ENCODE data around the gene MEFV.
"Not testable (repeated sequence)": the region's sequence is repeated elsewhere in the genome, so short reads cannot be mapped to it uniquely, and the experiment has no call there.

Gene MEFV

DNA sequence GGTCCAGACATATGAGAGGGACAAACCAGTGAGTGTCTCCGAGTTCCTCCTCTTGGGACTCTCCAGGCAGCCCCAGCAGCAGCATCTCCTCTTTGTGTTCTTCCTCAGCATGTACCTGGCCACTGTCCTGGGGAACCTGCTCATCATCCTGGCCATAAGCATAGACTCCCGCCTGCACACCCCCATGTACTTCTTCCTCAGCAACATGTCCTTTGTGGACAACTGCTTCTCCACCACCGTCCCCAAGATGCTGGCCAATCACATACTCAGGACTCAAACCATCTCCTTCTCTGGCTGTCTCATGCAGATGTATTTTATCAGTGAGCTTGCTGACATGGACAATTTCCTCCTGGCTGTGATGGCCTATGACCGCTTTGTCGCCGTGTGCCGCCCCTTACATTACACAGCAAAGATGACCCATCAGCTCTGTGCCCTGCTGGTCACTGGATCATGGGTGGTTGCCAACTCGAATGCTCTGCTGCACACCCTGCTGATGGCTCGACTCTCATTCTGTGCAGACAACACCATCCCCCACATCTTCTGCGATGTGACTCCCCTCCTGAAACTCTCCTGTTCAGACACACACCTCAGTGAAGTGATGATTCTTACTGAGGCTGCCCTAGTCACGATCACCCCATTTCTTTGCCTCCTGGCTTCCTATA lies 40.7 kb downstream of the MEFV start:
- peak; percentile 39 for DNase-seq

DNA sequence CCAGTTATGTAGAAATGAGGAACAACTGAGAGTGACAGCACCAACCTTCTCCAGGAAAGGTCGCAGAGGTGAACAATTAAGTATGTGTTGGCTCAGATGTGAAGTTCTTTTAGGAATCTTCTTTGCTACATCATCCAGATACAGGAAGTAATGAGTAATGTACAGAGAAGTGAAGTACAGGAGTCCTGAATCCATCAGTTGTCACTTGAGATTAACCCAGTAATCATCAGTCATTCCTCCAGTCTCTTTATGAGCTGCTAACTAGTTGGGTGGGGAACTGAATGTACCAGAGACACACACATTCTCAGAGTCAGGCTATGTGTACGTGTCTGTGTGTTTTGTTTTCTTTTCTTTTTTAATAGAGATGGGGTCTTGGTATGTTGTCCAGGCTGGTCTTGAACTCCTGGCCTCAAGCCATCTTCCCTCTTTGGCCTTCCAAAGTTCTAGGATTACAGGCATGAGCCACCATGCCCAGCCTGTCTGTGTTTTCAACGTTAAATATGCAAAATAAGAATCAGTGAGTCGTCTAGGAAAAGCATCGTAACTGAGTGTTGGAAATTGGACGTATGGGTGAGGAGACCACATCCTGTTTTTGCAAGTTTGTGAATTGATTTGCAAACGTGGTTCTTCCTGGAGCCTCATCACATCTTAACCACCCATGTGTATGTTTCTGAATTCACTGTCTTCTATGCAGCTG lies 41.4 kb downstream of the MEFV start:
- DNase-seq = no peak

DNA sequence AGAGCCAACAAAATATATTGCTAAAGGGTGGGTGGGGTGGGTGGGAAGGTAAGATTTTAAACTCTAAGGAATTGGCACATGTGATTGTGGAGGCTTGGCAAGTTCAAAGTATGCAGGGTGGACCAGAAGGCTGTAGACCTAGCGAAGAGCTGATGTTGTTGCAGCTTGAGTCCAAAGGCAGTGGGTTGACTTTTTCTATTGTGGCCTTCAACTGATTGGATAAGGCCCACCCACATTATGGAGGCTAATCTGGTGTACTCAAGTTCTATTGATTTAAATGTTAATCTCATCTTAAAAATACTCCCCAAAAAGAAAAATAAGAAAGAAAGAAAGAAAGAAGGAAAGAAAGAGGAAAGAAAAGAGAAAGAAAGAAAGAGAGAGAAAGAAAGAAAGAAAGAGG lies 43.9 kb downstream of the MEFV start:
- DNase-seq = no peak

DNA sequence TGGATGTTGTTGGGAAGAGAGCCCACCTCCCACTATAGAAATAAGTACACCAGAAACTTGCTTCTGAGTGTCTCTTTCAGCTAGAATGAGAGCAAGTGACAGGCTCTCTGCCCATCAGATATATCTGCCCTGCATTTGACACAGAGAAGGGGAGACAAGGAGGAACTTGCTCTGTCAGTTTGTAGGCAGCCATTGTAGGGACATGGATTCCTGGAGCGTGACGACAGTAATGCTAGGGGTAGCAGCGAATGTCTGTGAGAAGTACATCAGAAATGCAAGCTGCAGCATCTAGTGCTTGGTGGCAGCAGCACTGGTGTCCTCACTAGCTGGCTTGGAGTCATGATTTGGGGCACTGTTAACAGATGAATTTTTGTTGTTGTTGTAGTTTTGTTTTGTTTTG lies 44.4 kb downstream of the MEFV start:
- no peak for DNase-seq

DNA sequence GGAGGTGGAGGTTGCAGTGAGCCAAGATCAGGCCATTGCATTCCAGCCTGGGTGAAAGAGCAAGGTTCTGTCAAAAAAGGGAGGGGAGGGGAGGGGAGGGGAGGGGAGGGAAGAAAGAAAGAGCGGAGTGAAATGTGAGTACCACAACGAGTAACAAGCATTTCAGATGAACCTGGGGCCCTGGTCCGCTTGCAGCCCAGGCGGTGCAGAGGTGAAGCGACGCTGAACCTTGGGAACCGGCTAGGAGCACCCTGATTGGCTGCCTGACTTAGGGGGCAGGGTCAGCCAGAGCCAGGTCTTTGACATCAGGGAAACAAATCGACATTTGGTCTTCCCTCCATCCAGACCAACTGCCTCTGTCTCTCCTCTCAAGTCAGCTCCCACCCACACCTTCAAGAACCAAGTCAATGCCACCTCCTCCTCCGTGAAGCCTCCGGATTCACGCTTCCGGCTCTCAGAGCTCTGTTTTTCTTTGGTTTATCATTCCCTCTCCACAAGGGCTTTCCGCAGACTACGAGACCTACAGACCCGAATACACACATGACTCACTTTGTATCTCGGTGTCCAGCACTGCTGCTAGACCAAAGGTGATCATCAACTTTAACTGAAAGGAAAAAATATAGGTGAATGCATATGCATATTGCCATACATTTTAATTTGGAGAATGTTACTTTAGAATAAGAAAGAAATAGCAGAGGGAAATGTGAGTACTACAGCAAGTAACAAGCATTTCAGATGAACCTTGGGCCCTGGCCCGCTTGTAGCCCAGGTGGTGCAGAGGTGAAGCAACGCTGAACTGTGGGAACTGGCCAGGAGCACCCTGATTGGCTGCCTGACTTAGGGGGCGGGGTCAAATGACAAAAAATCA lies 49.1 kb downstream of the MEFV start:
- no peak for DNase-seq

DNA sequence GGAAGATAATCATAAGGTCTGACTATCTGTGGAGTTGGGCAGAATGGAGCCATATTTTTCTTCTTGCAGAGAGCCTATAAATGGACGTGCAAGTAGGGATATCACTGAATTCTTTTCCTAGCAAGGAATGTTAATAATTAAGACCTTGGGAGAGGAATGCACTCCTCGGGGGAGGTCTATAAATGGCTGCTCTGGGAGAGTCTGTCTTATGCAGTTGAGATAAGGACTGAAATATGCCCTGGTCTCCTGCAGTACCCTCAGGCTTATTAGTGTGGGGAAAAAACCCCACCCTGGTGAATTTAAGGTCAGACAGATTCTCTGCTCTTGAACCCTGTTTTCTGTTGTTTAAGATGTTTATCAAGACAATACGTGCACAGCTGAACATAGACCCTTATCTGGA lies 50.5 kb downstream of the MEFV start:
- DNase-seq = not testable (repeated sequence)

DNA sequence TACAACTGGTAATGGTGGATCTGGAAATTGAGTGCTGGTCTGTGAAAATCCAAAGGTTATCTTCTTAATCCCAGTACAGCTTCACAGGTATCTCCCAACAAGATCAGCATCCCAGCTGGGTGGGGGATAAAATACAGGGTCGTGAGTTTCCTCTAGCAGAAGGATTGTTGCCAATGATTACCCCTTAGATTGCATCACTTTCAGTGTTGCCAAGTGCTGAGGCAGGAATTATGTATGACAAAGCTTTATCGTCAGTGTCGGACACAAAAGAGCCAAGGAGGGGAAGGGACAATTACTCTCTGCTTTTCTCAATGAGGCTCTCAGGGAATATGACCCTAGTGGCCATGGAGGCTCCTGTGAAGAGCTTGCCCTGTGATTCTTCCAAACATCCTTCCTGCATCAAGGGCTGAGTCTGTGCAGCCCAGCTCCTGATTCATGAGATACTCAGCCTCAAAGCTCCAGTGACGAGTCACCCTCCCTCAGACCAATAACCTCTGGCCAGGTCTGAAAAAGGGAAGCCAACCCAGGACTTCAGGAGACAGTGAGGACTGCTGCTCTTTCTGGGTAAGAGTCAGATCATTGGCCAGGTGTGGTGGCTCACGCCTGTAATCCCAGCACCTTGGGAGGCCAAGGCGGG lies 53.4 kb downstream of the MEFV start:
- no peak for DNase-seq

DNA sequence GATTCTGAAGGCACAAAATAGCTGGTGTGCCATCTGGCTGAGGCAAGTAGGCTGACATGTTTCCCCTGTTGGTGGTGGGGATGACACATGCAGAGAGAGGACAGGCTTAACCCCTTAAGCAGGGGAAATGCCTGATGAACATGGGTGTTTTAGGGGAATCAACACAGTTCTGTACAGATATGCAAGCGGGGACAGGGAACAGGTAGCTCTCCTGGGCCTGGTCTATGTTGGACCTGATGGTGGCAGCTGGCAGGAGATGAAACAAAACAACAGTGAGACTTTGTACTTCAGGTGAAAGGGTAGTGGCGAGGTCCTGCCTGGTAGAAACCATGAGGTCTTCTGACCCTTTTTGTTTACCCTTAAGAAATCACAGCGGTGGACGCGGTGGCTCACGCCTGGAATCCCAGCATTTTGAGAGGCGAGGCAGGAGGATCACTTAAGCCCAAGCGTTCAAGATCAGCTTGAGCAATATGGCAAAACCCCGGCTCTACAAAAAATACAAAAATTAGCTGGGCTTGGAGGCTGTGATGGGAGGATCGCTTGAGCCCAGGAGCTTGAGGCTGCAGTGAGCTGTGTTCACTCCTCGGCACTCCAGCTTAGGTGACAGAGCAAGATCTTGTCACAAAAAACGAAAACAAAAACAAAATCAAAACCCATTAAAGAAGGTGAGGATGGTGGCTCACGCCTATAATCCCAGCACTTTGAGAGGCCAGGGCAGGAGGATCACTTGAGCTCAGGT lies 57.9 kb downstream of the MEFV start:
- DNase-seq = no peak

DNA sequence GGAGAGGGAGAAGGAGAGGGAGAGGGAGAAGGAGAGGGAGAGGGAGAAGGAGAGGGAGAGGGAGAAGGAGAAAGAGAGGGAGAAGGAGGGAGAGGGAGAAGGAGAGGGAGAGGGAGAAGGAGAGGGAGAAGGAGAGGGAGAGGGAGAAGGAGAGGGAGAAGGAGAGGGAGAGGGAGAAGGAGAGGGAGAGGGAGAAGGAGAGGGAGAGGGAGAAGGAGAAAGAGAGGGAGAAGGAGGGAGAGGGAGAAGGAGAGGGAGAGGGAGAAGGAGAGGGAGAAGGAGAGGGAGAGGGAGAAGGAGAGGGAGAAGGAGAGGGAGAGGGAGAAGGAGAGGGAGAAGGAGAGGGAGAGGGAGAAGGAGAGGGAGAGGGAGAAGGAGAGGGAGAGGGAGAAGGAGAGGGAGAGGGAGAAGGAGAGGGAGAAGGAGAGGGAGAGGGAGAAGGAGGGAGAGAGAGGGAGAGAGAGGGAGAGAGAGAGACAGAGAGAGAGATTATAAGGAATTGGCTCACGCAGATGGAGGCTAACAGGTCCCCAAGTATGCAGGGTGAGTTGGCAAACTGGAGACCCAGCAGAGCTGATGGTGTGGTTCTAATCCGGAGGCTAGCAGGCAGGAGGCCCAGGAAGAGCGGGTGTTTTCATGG lies 58.6 kb downstream of the MEFV start:
- DNase-seq = not testable (repeated sequence)

DNA sequence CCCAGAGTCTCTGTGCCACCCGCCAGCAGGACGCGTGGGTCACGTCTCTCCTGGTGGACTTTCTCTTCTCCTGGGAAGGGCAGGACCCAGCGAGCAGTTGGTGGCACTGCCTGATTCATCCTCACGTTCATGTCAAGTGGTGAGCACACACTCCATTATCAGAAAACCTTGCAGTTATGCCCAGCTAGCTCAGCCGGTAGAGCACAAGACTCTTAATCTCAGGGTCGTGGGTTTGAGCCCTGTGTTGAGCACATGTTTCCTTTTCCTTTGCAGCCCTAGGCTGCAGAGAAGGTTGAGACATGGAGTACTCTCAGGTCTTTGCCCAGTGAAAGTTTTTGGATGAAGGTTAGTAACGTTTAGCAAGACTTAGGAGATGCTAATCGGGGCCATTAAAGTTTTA lies 60.5 kb downstream of the MEFV start:
- DNase-seq = no peak

DNA sequence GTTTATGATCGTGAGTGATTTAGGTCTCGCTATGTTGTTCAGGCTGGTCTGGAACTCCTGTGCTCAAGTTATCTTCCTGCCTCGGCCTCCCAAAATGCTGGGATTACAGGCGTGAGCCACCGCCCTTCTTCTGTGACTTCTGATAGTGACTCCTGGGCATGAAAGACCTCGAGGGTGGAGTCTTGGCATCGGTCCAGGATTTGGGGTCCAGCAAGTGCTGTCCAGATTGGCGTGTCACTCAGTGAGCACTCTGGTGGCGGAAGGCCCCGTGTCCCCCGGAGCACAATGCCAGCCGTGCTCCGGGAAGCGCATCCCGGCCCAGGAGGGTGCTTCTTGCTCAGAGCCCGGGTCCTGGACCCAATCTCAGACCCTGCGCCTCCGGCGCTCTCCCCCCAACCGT lies 61.6 kb downstream of the MEFV start:
- DNase-seq = no peak

DNA sequence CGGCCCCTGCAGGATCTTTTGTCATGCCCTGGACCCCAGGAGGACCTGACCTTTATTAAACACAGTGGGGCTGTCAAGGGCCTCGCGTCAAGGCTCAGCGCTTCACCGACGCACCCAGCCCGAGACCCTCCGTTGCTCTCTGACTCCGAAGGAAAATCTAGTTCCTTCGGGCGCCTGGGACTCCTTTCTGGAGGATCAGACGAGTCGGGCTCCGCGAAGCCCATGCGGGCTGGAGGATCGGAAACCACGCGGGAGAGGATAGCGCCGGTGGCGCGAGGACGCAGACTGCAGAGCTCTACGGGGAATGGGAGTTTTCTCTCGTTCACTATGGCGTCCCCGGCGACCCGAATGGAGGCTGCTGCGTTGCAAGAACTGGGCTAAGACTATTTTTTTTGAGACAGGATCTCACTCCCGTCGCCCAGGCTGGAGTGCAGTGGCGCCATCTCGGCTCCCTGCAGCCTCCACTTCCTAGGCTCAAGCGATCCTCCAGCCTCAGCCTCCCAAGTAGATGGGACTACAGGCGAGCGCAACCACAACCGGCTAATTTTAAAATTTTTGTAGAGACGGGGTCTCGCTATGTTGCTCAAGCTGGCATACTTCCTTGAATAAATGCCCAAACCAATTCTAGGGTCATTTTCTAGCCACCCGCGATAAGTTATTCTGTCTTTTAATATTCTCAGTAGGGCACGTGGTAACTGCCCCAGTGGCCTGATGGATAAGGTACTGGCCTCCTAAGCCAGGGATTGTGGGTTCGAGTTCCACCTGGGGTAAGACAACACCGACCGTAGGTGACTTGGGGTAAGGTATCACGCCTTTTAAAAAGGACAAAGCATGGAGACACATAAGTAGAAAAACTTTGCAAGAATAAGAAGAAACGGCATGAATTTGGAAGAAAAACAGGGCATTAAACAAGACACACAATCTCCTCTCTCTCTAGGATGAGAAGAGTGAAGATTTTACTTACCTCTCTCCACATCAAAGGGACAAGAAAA lies 62.9 kb downstream of the MEFV start:
- DNase-seq = no peak

DNA sequence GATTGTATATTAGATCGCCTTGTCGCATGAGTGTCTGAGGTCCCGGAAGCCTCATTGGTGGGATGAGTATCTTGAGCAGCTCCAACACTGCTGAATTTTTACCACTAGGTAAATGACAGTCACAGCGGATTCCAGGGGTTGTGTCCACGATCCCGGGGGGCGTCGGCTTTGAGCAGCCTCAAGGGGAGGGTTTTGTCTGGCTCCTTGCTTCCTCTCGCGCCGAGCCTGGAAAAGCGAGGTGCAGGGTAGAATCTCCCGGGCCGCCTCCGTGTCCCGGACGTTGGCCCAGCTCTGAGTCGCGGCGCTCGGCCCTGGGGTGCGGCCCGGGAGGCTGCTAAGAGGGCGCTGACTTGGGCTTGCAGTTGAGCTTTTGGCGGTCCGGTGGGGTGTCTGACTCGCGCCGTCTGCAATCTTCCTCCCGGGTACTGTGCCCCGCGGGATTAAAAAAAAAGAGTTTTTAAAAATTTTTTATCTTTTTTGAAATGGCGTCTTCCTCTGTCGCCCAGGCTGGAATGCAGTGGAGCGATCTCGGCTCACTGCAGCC lies 63.9 kb downstream of the MEFV start:
- DNase-seq = no peak

Data from activated CD4-positive, CD25-positive, alpha-beta regulatory T cell treated with anti-CD3 and anti-CD28 coated beads, Interleukin-2, amount 50 U/mL, for 72 hours (primary cell).